ENCODE measurements around the gene PAX2. TPM values are rescaled to one million over a fixed set of nuclear protein-coding genes. Genes with fewer than 3 reads are reported as not detected.

PAX2 gene
- total and polyA plus RNA-seq, 2 of the 8 experiments (the other 6 are each of a cell fraction or from before 2014, with no cell fraction given), result 0.02 TPM; not detected in 1

- H3K27me3 ChIP-seq (replicated peaks in 1 of 4; ENCODE audit: control insufficient read depth in 3 of 4, extremely low read depth in 1 of 4, insufficient read depth in 3 of 4, low read length in 3 of 4), result peaks cover 0 to 9% (median 7%) of the 10 kb centered on the region in 4 experiments; a peak in 4 of 7 replicates
- CTCF ChIA-PET (ENCODE audit: partially characterized antibody), result interaction anchor here (0.5 to 6.9 kb wide), 12 partner anchors 11 to 297 kb away, joined by 3 to 52 read pairs (median 4); no protein-coding TSS in a partner anchor
- TF ChIP-seq TBP (IDR thresholded peaks at IDR 0.05; ENCODE audit: low read depth, low read length) (no peak), HDAC6 (IDR thresholded peaks at IDR 0.05; ENCODE audit: low read depth, low read length) (no peak), RFX5 (IDR thresholded peaks at IDR 0.05; ENCODE audit: borderline replicate concordance, low read depth, low read length) (no peak), SP1 (IDR thresholded peaks at IDR 0.05; ENCODE audit: low read depth, low read length) (no peak), POLR2A (IDR thresholded peaks at IDR 0.05; ENCODE audit: control extremely low read depth in 1 of 2, low read depth in 2 of 2, low read length in 2 of 2) (no peak), KDM5A (IDR thresholded peaks at IDR 0.05; ENCODE audit: low read length) (no peak), SRF (IDR thresholded peaks at IDR 0.05; ENCODE audit: low read depth, low read length) (no peak), CEBPB (IDR thresholded peaks at IDR 0.05; ENCODE audit: low read depth, low read length) (no peak), SIRT6 (IDR thresholded peaks at IDR 0.05; ENCODE audit: low read length) (no peak), SUZ12 (IDR thresholded peaks at IDR 0.05; ENCODE audit: low read length) (no peak), RAD21 (IDR thresholded peaks at IDR 0.05 in 1 of 2, conservative IDR thresholded peaks at IDR 0.05 in 1 of 2; ENCODE audit: low read depth in 2 of 2, low read length in 2 of 2) (no peak), HDAC2 (IDR thresholded peaks at IDR 0.05; ENCODE audit: borderline replicate concordance in 1 of 2, low read depth in 2 of 2, low read length in 2 of 2) (no peak), SP2 (IDR thresholded peaks at IDR 0.05; ENCODE audit: low read length) (no peak), ASH2L (IDR thresholded peaks at IDR 0.05; ENCODE audit: low read length) (no peak), EGR1 (IDR thresholded peaks at IDR 0.05; ENCODE audit: borderline replicate concordance, low read depth, low read length) (no peak), FOSL1 (IDR thresholded peaks at IDR 0.05; ENCODE audit: insufficient read depth, low read depth, low read length) (no peak)
These were observed 114.0 kb downstream of the PAX2 start for GRCh38 chr10:100859484-100859763.

More at GRCh38 chr10:100859484-100859763, 114.0 kb downstream of the PAX2 start:
- no peak overlapping the region for H2BK20ac ChIP-seq (ENCODE audit: low read length)
- no peak overlapping the region for H3K23ac ChIP-seq (ENCODE audit: insufficient read length)
- H3K23me2 ChIP-seq (ENCODE audit: low read depth, low read length), result no peaks in the 10 kb centered on the region
- no peaks in the 10 kb centered on the region; a peak in 1 of 7 replicates for H3K4me1 ChIP-seq (replicated peaks in 1 of 4; ENCODE audit: control insufficient read depth in 3 of 4, insufficient read depth in 4 of 4, low read length in 3 of 4)
- no peak overlapping the region for H3K9ac ChIP-seq (replicated peaks in 1 of 4; ENCODE audit: extremely low read depth in 1 of 4, low read depth in 3 of 4, low read length in 3 of 4)
- H3K4ac ChIP-seq (replicated peaks; ENCODE audit: insufficient read length, low read depth, low read length), result no peak overlapping the region
- DNase-seq (ENCODE audit: low read depth in 1 of 2, low spot score in 2 of 2) (no peak), FAIRE-seq (no peak)
- WGBS, 2 experiments (ENCODE audit: extremely low coverage in 1 of 2, insufficient coverage in 1 of 2, insufficient read length in 1 of 2, insufficient replicate concordance in 2 of 2, low coverage in 1 of 2, low lambda C conversion rate in 2 of 2, missing lambda C conversion rate in 1 of 2), result 79% methylated on average over 6 of the region's 6 CpGs; no CpG with 5 or more reads in 1 of the 2 experiments
- no peak overlapping the region for H3K27ac ChIP-seq (ENCODE audit: low read depth, low read length)
- POLR2A ChIA-PET (ENCODE audit: partially characterized antibody), result interaction anchor here (0.8 kb wide), 1 partner anchor 19 kb away, joined by 3 read pairs; no protein-coding TSS in a partner anchor
- H3K18ac ChIP-seq (ENCODE audit: extremely low read depth, low read length), result no peak overlapping the region; the same call in 1 of the 2 replicates
- no peak overlapping the region for H2BK120ac ChIP-seq (replicated peaks; ENCODE audit: low read depth, low read length)
- H3K14ac ChIP-seq (ENCODE audit: insufficient read length), result no peak overlapping the region
- H3K79me2 ChIP-seq (ENCODE audit: control insufficient read depth in 1 of 2, insufficient read depth in 2 of 2, low read length in 2 of 2), result no peaks in the 10 kb centered on the region
- no peak overlapping the region for H3K4me3 ChIP-seq (ENCODE audit: extremely low read depth in 1 of 4, insufficient read depth in 2 of 4, low read depth in 3 of 4, low read length in 4 of 4)
- H2BK5ac ChIP-seq (ENCODE audit: low read depth, low read length), result no peak overlapping the region
- no peak overlapping the region for H4K91ac ChIP-seq (replicated peaks; ENCODE audit: insufficient read length, low read length)
- H3K9me3 ChIP-seq (ENCODE audit: insufficient read depth in 2 of 2, low read depth in 1 of 2, low read length in 1 of 2), result no peaks in the 10 kb centered on the region
- H3K36me3 ChIP-seq (ENCODE audit: control insufficient read depth in 2 of 4, insufficient read depth in 4 of 4, low read length in 3 of 4), result no peaks in the 10 kb centered on the region
- H3K4me2 ChIP-seq (ENCODE audit: insufficient read depth in 1 of 2, low read depth in 2 of 2, low read length in 2 of 2), result no peak overlapping the region
- no peak overlapping the region for H2AK5ac ChIP-seq (ENCODE audit: low read depth, low read length)
- H3K56ac ChIP-seq (replicated peaks; ENCODE audit: insufficient read length, low read depth, low read length), result no peak overlapping the region
- no peaks in the 10 kb centered on the region for H3K79me1 ChIP-seq (ENCODE audit: low read depth, low read length)
- no peak overlapping the region for H2BK12ac ChIP-seq (ENCODE audit: low read depth, low read length)
- no peaks in the 10 kb centered on the region for H4K20me1 ChIP-seq (replicated peaks in 1 of 2; ENCODE audit: control insufficient read depth in 1 of 2, insufficient read depth in 2 of 2, low read length in 2 of 2)
- no peak overlapping the region for H2AFZ ChIP-seq (ENCODE audit: low read length)
- H2BK15ac ChIP-seq (ENCODE audit: low read length), result no peak overlapping the region
- H4K8ac ChIP-seq (ENCODE audit: extremely low read depth, insufficient read depth, low read length), result no peak overlapping the region
- no peak overlapping the region for H4K5ac ChIP-seq (ENCODE audit: insufficient read length, low read depth, low read length)

All from H1 (cell line).